T-helper 9 cell (primary cell): ENCODE measurements around the gene SPR.

Experiments used
- DNase-seq: peaks from one replicate; pipeline ENCODE4 v3.0.0-alpha.2; 2020
- total RNA-seq, 2 donors: gene quantifications; one replicate each; lab custom pipeline; 2026; lab: John Stamatoyannopoulos, UW

The SPR gene
- total RNA-seq = 0 to 0.63 reads per million in 2 donors

DNA sequence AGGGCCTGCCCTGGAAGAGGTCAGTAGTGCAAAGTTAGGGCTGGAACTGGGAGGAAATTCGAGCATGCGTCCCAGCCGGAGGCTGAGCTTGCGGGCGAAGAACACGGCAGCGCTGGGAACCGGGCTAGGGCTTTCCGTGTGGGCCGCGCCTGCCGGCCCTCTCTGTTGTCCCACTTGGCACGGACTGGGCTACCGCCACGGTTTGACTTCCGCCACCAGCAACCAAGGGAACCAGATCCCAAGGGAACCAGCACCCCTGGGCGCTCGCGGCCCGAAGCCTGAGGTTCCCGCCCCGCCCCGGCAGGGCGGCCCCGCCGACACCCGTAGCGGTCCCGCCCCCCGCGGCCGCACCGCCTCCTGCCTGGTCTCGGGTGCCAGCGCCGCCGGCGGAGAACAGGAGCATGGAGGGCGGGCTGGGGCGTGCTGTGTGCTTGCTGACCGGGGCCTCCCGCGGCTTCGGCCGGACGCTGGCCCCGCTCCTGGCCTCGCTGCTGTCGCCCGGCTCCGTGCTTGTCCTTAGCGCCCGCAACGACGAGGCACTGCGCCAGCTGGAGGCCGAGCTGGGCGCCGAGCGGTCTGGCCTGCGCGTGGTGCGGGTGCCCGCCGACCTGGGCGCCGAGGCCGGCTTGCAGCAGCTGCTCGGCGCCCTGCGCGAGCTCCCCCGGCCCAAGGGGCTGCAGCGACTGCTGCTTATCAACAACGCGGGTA is at the start of gene SPR:
Gene SPR, plus strand, starts transcription at position 377 of the 708 bp plus-strand sequence. Its CDS starts 25 bp downstream, at position 402.
- peak; percentile 27 for DNase-seq

DNA sequence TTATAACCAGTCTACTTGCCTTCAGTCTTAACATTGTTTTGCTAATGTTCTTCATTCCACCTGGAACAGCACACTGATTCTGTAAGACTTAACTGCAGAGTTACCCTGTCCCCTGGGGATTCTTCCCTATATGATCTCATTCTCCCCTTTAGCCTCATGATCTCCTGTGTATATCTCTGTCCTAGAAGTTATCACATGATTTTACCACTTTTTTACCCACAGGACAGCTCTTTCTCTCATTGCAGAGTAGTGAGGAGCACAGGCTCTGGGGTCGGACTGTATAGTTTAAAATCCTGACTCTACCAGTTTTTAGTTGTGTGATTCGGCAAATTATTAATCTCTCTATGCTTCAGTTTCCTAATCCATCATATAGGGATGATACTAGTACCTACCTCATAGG is 47.1 kb upstream of the SPR start:
- DNase-seq = no peak

DNA sequence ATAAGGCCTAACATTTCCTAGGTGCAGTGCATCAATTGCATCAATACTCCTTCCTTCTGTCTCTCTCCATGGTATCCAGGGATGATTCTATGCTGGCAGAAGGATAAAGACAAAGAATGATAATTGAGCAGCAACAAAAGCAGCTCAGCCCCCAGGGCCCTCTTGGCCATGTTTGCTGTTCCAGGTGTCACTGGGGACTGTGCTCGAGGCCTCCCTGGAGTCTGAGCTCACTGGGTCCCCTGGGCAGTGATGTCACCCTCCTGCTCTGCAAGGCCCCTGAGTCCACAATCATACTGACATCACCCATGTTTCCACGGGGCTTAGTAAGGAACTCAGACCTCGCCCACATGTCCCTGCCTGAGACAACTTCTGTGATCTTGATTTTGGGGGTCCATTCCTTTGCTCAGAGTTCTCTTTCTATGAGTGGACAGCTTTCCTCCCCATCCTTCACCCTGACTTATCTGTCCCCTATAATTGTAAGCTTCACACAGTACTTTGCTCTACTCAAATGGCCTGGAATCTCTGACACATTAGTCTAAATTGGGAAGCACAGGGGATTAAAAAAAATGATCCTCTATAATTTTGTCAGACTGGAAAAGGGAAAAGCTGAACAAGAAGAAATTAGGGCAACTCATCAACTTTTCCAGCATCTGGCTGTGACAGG is 45.6 kb upstream of the SPR start:
- DNase-seq = no peak

DNA sequence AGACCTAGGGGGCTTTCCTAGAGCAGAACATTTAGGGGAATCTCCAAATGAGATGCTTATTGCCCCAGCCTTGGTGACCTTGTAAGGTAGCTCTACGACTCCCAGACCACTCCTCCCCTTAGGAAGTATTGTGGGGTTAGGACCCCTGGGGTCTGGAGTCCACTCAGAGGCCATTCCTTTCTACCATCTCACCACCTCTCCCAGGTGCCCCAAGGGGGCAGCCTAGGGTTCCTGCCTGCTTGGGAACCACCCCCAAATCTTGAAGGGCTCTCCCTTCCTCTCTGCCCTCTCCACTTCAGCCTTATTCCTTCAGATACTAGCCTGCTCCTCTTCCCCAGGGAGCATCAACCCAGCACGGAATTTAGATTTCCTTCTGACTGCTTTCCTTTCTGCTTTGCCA is 43.9 kb upstream of the SPR start:
- DNase-seq = no peak

DNA sequence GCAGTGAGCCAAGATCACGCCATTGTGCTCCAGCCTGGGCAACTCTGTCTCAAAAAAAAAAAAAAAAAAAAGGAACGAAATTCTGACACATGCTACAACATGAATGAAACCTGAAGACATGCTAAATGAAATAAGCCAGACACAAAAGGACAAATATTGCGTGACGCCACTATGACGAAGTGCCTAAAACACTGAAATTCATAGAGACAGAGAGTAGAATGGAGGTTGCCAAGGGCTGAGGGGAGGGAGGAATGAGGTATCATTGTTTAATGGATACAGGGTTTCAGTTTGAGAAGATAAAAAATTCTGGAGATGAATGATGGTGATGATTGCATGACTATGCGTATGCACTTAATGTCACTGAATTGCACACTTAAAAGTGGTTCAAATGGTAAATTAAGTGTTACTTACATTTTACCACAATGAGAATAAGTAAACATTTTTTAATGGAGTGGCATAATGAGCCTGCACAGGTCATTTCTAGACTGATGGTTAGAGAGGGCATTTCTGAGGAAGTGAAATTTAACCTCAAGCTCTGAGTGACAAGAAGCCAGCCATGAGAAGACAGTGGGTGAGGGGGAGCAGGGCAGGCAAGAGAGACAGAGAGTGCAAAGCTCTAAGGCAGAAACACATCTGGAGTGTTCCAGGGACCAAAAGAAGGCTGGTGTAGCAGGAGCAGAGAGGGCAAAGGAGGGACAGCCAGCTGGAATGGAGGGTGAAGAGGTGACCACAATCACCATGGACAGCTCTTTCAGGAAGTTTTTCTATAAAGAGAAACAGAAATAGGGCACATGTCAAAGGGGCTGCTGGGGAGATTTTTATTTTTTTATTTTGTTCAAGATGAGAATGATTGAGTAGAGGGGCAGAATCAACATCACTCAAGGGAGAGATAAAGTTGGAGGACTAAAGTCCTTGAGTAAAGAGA is 40.8 kb upstream of the SPR start:
- DNase-seq = no peak

DNA sequence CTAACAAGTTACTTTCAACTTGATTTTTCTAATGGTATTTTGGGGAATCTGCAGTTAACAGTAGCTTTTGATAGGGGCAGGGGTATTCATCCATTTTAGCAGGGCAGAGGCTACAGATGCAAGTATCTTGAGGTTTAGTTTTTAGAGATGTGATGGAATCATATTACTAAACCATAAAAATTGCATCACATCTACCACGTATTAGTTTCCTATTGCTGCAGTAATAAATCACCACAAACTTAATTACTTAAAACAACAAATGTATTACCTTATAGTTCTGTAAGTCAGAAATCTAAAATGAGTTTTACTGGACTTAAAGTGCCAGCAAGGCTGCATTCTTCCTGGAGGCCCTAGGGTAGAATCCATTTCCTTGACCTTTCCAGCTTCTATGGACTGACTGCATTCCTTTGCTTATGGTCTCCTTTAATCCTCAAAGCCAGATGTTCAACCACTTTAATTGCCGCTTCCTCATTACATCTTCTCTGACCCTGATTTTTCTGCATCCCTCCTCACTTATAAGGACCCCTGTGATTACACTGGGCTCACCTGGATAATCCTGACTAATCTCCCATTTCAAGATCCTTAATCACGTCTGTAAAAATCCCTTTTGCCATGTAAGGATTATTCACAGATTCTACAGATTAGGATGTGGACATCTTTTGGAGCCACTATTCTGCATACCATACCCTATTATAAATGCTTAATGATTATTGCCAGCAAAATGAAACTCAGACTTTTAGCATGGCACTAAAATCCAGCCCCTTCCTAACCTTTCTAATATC is 39.5 kb upstream of the SPR start:
- no peak for DNase-seq

DNA sequence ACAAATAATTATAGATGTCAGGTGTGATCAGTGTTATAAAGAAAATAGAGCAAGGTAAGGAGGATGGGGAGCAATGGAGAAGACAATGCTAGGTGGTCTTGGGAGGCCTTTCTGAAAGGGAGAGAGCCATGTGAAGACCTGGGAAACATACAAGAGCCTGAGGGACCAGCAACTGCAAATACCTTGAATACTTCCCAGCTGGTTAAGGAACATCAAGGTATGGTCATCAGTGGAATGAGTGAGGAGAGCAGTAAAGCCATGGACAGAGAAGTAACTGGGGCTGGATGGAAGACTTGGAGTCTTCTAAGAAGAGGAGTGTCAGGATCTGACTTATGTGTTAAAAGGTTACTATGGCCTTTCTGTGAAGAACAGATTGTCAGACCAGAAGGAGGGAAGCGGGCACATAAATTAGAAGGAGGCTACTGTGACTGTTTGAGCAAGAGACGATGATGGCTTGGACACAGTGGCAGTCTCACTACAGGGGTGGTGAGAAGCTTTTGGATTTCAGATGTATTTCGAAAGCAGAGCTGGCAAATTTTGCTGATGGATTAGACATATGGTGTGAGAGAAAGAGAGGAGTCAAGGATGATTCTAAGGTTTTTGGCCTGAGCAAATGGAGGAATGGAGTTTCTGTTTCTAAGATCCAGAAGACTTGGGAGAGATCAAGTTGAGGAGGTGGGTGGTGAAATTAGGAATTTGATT is 38.6 kb upstream of the SPR start:
- DNase-seq = no peak

DNA sequence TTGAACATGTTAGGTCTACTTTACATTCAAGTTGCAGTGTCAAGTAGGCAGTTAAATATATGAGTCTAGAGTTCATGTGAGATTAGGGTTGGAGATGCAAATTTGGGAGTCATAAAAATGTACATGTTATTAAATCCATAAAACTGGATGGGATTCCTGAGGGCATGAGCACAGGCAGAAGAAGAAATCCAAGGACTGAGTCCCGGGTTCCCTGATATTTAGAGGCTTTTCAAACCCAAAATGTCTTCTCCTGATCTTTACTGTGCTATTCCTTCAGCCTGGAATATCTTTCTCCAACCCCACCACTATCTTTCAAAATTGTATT is 38.1 kb upstream of the SPR start:
- DNase-seq = no peak

DNA sequence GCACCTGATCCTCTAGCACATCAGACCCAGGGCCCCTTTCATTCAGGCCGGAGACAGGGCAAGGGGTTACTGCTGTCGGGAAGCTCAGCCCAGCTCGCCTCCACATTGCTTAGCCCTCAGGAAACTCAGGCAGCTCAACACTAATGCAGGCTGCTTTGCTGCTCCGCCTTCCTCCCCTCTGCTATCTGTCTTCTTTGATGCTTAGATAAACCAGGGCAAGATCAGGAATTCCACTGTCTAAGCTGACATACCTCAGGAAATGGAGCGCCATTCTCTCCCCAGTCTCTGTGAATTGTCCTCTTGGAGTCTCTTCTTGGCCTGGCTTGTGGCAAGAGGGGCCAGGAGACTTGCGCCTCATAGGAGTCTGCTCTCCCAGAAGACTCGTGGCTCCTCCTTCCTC is 35.9 kb upstream of the SPR start:
- no peak for DNase-seq

DNA sequence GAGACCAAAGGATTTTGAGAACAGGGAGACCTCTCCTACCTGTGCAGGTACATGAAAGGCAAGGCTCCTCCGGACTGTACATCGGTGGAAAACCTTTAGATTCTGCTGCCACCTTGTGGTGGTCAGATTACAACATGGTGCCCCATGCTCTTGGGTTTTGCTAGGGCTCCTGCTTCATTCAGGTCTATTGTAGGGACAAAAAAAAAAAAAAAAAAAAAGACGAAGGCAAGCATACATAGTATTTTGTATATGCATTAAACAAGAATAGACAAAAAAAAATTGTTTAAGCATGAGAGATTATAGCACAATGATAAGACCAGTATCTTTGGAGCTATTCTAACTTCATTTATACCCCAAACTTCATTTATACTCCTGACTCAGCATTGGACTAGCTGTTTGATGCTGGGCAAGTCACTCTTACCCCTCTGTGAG is 27.4 kb upstream of the SPR start:
- DNase-seq = peak; percentile 44

DNA sequence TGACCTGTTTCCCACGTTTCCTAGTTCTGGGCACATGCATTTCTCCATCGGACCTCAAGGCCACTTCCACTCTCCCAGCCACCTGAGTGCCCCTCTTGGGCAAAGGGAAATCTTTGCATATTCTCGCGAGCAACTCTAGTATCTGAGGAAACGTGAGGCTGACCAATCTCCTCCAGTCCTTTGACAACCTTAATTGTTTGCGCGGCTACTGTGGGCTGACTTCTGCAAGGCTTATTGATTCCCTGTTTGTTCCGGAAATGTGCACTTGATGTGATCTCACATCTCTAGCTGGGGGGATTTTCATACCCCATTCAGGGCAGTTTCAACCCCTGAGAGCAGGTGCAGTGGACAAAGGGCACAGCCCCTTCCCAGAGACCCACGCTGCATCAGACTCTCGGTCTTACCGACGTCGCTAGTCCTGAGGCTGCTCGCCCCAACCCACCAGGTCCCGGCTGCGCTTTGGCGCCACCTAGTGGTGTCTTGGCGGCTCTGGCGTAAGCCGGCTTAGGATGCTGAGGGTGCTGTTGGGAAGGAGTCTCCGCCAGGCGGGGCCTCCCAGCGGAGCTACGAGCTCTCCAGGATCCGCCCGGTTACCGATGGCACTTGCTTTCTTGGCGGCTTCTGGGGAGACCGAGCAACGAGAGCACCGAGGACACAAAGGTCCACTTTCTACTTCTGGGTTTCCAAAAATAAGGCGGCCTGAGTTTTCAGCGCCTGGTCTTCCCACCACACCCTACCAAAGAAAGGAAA is 24.8 kb upstream of the SPR start:
- DNase-seq = peak; percentile 86

DNA sequence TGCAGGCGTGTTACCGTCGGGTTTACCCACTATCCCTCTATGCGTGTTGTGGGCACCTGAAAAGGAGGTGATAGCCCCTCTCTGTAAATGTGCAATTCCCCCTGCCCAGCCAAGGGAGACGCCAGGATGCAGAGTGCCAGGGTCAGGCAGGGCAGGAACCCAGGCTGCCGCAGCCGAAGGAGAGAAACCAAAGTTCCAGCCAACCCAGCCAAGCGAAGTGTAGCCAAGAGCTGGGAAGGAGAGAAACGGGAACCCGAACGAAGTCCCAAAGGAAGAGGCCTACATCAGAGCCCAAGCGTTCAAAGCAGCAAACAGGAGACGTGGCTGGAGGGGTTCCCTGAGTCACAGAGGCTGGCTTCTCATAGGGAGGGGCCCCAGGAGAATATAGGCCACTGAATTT is 24.2 kb upstream of the SPR start:
- DNase-seq = no peak

DNA sequence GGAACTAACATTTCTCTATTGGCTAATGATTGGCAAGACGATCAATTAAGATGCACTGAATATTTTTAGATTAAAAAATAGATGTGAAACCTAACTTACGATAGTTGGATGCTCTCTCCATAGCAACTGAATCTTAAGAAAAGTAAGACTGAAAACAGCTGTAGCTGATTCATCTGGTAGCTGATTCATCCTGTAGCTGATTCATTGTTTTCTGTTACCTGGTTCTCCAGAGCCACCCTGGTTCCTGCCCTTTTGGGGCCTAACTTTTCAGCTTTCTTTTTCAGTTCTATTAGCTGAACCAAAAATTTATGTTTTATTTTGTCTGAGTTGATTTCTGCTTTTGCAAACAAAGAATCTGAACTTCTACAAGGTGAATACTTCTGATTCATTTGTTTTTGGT is 22.7 kb upstream of the SPR start:
- no peak for DNase-seq

DNA sequence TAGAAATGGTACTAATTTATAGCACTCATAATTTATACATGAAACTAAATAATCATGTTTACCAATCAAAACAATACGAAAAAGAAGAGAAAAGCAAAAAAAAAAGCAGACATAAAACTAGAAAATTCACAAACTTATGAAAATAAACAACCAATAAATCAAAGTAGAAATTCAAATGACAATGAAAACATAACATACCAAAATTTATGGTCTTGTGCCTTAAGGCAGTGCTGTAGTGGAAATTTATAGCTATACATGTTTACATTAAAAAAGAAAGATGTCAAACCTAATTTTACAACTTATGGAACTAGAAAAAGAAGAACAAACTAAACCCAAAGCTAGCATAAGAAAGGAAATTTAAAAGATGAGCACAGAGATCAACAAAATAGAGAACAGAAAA is 16.1 kb upstream of the SPR start:
- no peak for DNase-seq

DNA sequence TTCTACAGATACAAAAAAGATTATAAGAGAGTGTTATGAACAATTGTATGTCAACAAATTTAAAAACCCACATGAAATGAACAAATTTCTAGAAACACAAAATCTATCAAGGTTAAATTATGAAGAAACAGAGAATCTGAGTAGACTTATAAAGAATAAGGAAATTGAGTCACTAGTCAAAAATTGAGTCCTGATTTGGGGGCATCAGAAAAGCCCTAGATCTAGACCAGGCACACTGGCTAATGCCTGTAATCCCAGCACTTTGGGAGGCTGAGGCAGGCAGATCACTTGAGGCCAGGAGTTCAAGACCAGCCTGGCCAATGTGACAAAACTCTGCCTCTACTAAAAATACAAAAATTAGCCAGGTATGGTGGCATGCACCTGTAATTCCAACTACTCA is 15.3 kb upstream of the SPR start:
- no peak for DNase-seq

DNA sequence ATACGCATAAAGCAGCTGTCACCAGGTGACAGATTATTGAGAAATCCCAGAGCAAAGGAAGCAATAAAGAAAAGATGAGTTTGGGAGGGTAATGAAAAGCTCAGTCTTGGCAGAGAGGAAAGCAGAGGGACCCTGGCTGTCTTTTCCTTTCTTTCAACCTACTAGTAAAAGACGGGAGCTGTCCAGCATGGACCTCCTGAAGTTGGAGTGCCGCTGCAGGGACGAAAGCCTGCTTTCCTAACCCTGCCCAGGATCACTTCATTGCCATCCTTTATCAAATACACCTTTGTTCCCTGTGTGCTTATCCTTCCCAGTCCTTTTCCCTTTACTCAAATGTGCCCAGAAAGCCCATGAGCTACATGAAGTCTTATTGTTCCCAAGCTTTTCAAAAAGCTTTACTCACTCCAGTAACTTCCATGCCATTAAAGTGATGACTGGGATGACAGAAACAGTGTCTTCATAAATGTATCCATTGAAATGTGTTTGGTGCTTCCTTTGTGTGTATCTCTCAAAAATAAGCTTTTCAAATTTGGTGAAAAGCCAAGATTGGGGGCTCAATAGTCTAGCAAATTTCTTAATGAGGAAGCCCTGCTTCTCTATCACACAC is 3.7 kb upstream of the SPR start:
- DNase-seq = no peak

DNA sequence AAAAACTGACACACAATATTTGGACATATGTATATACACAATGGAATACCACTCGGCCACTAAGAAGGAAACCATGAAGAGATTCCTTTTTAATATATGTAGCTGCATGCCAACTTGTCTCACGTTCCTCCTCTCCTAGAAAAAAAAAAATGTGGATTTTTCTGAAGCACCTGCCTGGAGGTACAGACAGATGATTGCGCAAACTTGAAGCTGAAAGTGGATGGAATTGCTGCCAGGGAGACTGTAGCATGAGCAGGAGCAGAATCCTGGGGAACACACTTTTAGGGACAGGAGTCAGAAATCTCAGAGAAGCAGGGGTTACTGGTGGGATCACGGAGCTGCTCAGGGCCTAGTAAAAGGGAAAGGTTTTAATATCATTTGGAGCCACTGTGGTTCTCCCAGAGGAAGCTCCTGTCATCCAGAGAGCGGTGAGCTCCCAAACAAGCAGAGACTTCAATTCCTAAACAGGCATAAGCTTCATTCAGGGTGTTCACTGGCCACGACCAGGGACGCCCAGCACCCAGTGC is 640 bp upstream of the SPR start:
- DNase-seq = no peak

DNA sequence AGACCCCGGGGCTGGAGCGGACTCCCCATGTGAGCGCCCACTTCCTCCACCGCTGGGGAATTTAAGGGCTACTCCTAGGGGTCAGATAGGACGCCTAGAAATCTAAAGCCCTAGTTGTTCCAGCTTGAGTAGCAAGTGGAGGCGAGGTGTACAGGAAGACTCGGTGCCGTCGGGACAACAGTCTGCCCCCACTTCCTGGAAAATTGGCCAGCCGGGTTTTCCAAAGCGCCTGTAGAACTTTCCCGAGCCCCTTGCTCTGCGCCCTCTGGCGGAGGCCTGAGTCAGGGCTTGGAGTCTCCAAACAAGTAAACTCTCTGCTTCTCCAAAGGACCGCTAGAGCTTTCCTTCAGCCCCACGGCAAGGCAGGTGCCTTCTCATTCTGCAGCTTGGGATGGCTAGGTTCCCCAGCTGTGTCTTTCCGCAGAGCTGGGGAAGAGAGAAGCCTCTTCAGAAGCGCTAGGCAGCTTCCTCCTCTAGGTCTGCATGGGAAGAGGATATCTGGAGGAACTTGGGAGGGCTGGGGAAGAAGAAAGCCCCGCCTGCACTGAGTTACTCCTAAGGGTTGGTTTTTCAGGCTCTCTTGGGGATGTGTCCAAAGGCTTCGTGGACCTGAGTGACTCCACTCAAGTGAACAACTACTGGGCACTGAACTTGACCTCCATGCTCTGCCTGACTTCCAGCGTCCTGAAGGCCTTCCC is 681 bp downstream of the SPR start:
- DNase-seq = peak; percentile 33

DNA sequence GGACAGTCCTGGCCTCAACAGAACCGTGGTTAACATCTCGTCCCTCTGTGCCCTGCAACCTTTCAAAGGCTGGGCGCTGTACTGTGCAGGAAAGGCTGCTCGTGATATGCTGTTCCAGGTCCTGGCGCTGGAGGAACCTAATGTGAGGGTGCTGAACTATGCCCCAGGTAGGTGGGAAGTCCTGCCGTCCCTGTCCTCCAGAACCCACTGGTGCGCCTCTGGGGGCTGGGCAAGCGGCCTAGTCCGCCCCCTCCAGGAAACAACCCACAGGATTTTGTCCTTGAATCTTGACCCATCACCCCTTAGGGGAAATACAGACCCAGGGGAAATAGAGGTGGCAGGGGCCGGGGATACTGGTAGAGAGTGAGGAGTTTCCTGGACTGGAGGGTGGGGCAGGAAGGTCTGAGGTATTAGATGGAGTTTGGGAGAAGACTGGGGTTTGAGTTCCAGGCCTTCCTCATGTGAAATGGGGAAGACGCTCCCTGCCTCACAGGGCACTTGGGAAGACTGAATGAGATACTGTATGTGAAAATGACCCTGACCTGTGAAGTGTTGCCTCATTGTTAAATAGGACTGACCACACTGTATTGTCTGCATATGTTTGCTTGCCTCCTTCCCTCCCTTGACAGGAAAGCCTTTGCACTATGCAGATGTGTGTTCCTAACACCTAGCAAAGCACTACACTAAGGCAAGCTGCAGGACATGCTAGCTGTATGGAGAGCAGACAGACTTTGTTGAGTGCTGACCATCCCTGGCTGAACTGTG is 1.4 kb downstream of the SPR start:
- no peak for DNase-seq
